ENCODE measurements around the gene GRIP1. TPM values are rescaled to one million over a fixed set of nuclear protein-coding genes. Genes with fewer than 3 reads are reported as not detected.

GRIP1 gene
- polyA plus RNA-seq, 2 donors: 1.5 to 2.4 TPM

DNA sequence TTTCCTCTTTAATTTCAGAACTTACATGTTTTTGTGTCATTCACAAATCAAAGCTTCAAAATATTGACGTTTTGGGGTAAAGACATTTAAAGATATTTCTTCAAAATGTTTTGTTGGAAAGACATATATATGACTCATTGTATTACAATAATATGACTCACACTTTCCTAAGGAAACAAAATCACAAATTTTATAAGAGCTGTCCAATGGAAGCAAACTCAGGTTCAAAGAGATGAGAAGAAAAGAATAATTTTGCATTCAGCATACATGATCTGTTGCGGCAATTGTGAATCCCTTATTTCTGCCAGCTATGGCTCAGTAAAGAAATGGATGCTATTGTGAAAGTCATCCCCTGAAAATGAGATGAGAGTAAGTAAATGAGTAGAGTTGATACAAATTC is 82.7 kb downstream of the GRIP1 start:
- Histone ChIP-seq H3K4me3 (ENCODE audit: low read depth in 1 of 2, low read length in 2 of 2) (no peak overlapping the region), H3K9me3 (ENCODE audit: control insufficient read depth in 2 of 2, insufficient read depth in 1 of 2, low read depth in 1 of 2, low read length in 1 of 2) (no peaks in the 10 kb centered on the region), H3K4me1 (ENCODE audit: control insufficient read depth in 2 of 2, insufficient read depth in 2 of 2, low read length in 1 of 2) (no peaks in the 10 kb centered on the region), H3K27me3 (ENCODE audit: control insufficient read depth in 1 of 2, insufficient read depth in 2 of 2, low read length in 2 of 2) (no peaks in the 10 kb centered on the region), H3K36me3 (ENCODE audit: control insufficient read depth in 2 of 2, insufficient read depth in 2 of 2, low read length in 1 of 2) (no peaks in the 10 kb centered on the region), H3K27ac (ENCODE audit: low read depth in 2 of 2, low read length in 1 of 2) (no peak overlapping the region)
- WGBS, 2 donors: 38 to 58% methylated on average over 2 of the region's 2 CpGs

DNA sequence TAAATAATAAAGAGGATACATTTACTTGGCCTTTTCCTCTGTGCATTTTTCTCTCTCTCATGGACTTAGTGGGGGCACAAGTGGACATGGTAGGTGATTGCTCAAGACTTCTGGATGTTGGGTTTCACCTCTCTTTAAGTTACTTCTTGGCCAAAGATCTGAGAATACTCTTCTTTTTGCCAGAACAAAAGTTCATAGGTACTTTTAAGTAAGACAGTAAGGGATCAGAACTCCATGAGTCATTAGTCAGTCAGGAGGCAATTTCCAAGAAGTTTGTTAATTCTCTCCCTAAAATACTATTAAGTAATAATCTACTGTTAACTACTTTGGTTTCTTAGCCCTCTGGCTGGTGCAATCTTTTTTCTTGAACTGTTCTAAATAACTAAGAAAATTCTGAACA is 84.2 kb downstream of the GRIP1 start:
- H3K4me3 ChIP-seq (ENCODE audit: low read depth in 1 of 2, low read length in 2 of 2): no peak overlapping the region
- no peak overlapping the region for H3K27ac ChIP-seq (ENCODE audit: low read depth in 2 of 2, low read length in 1 of 2)
- no peaks in the 10 kb centered on the region for H3K27me3 ChIP-seq (ENCODE audit: control insufficient read depth in 1 of 2, insufficient read depth in 2 of 2, low read length in 2 of 2)
- no peaks in the 10 kb centered on the region for H3K36me3 ChIP-seq (ENCODE audit: control insufficient read depth in 2 of 2, insufficient read depth in 2 of 2, low read length in 1 of 2)
- no peaks in the 10 kb centered on the region for H3K4me1 ChIP-seq (ENCODE audit: control insufficient read depth in 2 of 2, insufficient read depth in 2 of 2, low read length in 1 of 2)
- no peaks in the 10 kb centered on the region for H3K9me3 ChIP-seq (ENCODE audit: control insufficient read depth in 2 of 2, insufficient read depth in 1 of 2, low read depth in 1 of 2, low read length in 1 of 2)

DNA sequence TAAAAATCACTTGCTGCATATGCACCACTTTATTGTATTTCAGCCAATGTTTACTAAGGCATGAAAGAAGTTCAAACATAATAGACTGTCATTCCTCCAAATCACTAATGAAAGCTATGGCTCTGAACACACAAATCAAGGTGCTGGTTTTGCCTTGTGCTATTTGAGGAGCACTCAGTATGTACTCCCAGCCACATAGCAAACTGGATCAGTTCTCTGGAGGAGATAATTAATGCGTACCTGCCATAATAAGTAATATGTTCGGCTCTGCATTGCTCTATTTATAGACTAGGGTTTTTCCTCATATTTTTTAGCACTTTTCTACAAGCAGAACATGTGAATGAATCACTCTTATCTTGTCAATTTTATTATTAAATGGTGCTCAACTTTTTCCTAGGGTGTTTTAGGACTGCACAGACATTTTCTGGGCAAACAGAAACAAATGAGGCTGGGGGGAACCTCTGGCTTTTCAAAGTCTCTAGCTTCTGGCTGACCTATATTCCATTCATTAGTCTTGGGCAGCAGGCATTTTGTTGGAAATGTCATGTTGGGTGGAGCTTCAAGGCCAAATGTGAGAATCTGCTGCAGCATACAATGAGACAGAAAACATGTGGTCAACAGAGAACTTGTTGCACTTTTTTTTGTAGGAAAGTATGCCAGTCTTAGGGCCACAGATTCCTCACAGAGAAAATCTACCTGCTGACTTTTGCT is 88.4 kb downstream of the GRIP1 start:
- no peaks in the 10 kb centered on the region for H3K27me3 ChIP-seq (ENCODE audit: control insufficient read depth in 1 of 2, insufficient read depth in 2 of 2, low read length in 2 of 2)

DNA sequence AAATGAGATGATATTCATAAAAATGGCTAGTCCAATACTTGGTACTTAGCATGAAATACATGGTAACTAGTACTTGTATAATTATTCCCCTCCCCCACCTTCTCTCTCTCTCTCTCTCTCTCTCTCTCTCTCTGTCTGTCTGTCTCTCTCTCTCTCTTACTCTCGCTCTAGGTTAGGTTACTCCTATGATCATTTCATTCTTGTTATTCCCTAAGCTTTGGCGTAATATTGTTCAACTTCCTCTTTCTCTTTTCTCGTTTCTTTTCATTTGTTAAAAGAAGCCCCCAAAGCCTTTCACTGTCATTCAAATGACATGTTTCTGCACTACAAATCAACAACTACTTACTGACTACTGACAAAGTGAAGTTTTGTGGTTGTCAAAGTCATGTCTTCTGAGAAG is 89.8 kb downstream of the GRIP1 start:
- WGBS, 2 donors: 83 to 87% methylated on average over 3 of the region's 3 CpGs
- Histone ChIP-seq H3K4me3 (ENCODE audit: low read depth in 1 of 2, low read length in 2 of 2) (no peak overlapping the region), H3K27ac (ENCODE audit: low read depth in 2 of 2, low read length in 1 of 2) (no peak overlapping the region), H3K36me3 (ENCODE audit: control insufficient read depth in 2 of 2, insufficient read depth in 2 of 2, low read length in 1 of 2) (no peaks in the 10 kb centered on the region), H3K4me1 (ENCODE audit: control insufficient read depth in 2 of 2, insufficient read depth in 2 of 2, low read length in 1 of 2) (no peaks in the 10 kb centered on the region), H3K9me3 (ENCODE audit: control insufficient read depth in 2 of 2, insufficient read depth in 1 of 2, low read depth in 1 of 2, low read length in 1 of 2) (no peaks in the 10 kb centered on the region), H3K27me3 (ENCODE audit: control insufficient read depth in 1 of 2, insufficient read depth in 2 of 2, low read length in 2 of 2) (no peaks in the 10 kb centered on the region)

More for the DNA sequence above, 88.4 kb downstream of the GRIP1 start:
- Histone ChIP-seq H3K4me3 (ENCODE audit: low read depth in 1 of 2, low read length in 2 of 2) (no peak overlapping the region), H3K4me1 (ENCODE audit: control insufficient read depth in 2 of 2, insufficient read depth in 2 of 2, low read length in 1 of 2) (no peaks in the 10 kb centered on the region), H3K36me3 (ENCODE audit: control insufficient read depth in 2 of 2, insufficient read depth in 2 of 2, low read length in 1 of 2) (no peaks in the 10 kb centered on the region), H3K9me3 (ENCODE audit: control insufficient read depth in 2 of 2, insufficient read depth in 1 of 2, low read depth in 1 of 2, low read length in 1 of 2) (no peaks in the 10 kb centered on the region), H3K27ac (ENCODE audit: low read depth in 2 of 2, low read length in 1 of 2) (no peak overlapping the region)
- 43 to 62% methylated on average over 2 of the region's 2 CpGs for WGBS, 2 donors

DNA sequence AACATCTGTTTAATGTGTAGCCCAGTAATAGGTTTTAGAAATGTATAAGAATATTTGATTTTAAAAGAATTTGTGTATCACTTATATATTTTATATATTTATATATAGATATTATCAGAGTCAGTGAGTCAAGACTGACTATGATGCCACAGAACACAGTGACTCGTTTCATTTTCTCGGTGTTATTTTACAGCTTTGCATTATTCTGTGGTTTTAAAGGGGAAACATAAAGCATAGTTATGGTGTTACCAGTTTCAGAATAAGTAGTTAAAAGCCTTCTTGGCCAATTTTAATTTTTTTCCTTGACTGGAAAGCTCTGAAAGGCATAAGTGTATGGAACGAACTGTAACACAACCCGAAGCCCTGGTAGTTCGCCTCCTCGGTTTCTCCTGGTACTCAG is 91.0 kb downstream of the GRIP1 start:
- H3K27me3 ChIP-seq (ENCODE audit: control insufficient read depth in 1 of 2, insufficient read depth in 2 of 2, low read length in 2 of 2): no peaks in the 10 kb centered on the region
- WGBS, 2 donors: 79% methylated on average over 6 of the region's 6 CpGs
- no peaks in the 10 kb centered on the region for H3K9me3 ChIP-seq (ENCODE audit: control insufficient read depth in 2 of 2, insufficient read depth in 1 of 2, low read depth in 1 of 2, low read length in 1 of 2)
- H3K4me1 ChIP-seq (ENCODE audit: control insufficient read depth in 2 of 2, insufficient read depth in 2 of 2, low read length in 1 of 2): no peaks in the 10 kb centered on the region
- H3K27ac ChIP-seq (ENCODE audit: low read depth in 2 of 2, low read length in 1 of 2): no peak overlapping the region
- no peaks in the 10 kb centered on the region for H3K36me3 ChIP-seq (ENCODE audit: control insufficient read depth in 2 of 2, insufficient read depth in 2 of 2, low read length in 1 of 2)
- no peak overlapping the region for H3K4me3 ChIP-seq (ENCODE audit: low read depth in 1 of 2, low read length in 2 of 2)

DNA sequence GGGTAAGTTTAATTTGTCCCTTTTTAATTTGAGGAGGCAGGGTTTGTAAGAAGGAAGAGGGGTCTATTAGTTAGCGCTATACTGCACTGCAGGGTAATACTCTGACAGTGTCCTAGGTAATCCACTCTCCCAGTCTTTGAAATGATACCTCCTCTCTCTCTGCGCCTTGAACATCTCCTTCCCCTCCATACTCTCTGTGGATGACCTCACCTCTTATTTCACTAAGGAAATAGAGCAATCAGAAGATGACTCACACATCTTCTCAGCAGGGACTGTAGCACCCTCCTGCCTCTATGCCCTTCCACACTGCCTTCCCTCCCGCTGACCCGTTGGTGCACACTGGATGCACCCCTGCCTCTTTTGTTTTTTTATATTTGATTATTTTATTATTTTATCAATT is 94.2 kb downstream of the GRIP1 start:
- H3K4me3 ChIP-seq (ENCODE audit: low read depth in 1 of 2, low read length in 2 of 2): no peak overlapping the region
- WGBS, 2 donors: 94 to 97% methylated on average over 4 of the region's 4 CpGs
- H3K27me3 ChIP-seq (ENCODE audit: control insufficient read depth in 1 of 2, insufficient read depth in 2 of 2, low read length in 2 of 2): no peaks in the 10 kb centered on the region
- no peaks in the 10 kb centered on the region for H3K36me3 ChIP-seq (ENCODE audit: control insufficient read depth in 2 of 2, insufficient read depth in 2 of 2, low read length in 1 of 2)
- no peaks in the 10 kb centered on the region for H3K9me3 ChIP-seq (ENCODE audit: control insufficient read depth in 2 of 2, insufficient read depth in 1 of 2, low read depth in 1 of 2, low read length in 1 of 2)
- H3K27ac ChIP-seq (ENCODE audit: low read depth in 2 of 2, low read length in 1 of 2): no peak overlapping the region
- no peaks in the 10 kb centered on the region for H3K4me1 ChIP-seq (ENCODE audit: control insufficient read depth in 2 of 2, insufficient read depth in 2 of 2, low read length in 1 of 2)

DNA sequence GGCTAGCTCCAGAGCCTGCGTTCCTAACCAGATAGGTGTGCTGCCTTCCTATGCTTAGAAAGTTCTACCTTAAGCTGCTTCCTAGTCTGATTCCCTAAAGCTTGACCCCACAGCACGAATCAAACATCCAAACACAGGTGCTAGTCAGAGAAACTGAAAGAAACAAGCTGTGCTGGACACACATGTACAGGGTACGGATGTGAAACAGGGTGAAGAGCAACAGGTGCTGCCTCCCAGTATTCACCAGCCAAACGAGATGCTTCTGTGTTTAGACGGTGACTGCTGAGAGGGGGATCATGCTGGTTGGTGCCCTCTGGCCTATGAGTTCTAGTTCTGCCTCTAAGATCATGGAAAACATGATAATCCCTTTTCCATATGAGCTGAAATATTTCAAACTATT is 105.3 kb downstream of the GRIP1 start:
- WGBS, 2 donors: 79 to 85% methylated on average over 5 of the region's 5 CpGs
- Histone ChIP-seq H3K4me1 (ENCODE audit: control insufficient read depth in 2 of 2, insufficient read depth in 2 of 2, low read length in 1 of 2) (no peaks in the 10 kb centered on the region), H3K27ac (ENCODE audit: low read depth in 2 of 2, low read length in 1 of 2) (no peak overlapping the region), H3K4me3 (ENCODE audit: low read depth in 1 of 2, low read length in 2 of 2) (no peak overlapping the region), H3K36me3 (ENCODE audit: control insufficient read depth in 2 of 2, insufficient read depth in 2 of 2, low read length in 1 of 2) (no peaks in the 10 kb centered on the region), H3K27me3 (ENCODE audit: control insufficient read depth in 1 of 2, insufficient read depth in 2 of 2, low read length in 2 of 2) (no peaks in the 10 kb centered on the region), H3K9me3 (ENCODE audit: control insufficient read depth in 2 of 2, insufficient read depth in 1 of 2, low read depth in 1 of 2, low read length in 1 of 2) (no peaks in the 10 kb centered on the region)

DNA sequence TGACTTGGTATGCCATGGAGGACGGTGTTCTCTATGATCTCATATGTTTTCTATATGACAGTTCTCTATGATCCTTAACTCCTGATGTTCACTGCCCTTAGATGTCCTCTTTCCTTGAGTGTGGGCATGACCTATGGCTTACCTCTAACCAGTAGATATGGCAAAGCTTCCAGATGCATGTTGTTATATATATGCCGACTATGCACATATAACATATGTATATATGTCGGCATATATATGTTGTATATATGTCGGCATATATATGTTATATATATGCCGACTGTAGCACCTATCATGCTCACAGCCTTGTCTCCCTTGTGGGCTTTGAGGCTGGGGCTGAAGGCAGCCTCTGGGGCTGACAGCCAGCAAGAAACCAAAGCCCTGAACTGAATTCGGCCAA is 106.0 kb downstream of the GRIP1 start:
- WGBS, 2 donors: 97% methylated on average over 6 of the region's 6 CpGs
- Histone ChIP-seq H3K4me3 (ENCODE audit: low read depth in 1 of 2, low read length in 2 of 2) (no peak overlapping the region), H3K27ac (ENCODE audit: low read depth in 2 of 2, low read length in 1 of 2) (no peak overlapping the region), H3K9me3 (ENCODE audit: control insufficient read depth in 2 of 2, insufficient read depth in 1 of 2, low read depth in 1 of 2, low read length in 1 of 2) (no peaks in the 10 kb centered on the region), H3K27me3 (ENCODE audit: control insufficient read depth in 1 of 2, insufficient read depth in 2 of 2, low read length in 2 of 2) (no peaks in the 10 kb centered on the region), H3K4me1 (ENCODE audit: control insufficient read depth in 2 of 2, insufficient read depth in 2 of 2, low read length in 1 of 2) (no peaks in the 10 kb centered on the region), H3K36me3 (ENCODE audit: control insufficient read depth in 2 of 2, insufficient read depth in 2 of 2, low read length in 1 of 2) (no peaks in the 10 kb centered on the region)

DNA sequence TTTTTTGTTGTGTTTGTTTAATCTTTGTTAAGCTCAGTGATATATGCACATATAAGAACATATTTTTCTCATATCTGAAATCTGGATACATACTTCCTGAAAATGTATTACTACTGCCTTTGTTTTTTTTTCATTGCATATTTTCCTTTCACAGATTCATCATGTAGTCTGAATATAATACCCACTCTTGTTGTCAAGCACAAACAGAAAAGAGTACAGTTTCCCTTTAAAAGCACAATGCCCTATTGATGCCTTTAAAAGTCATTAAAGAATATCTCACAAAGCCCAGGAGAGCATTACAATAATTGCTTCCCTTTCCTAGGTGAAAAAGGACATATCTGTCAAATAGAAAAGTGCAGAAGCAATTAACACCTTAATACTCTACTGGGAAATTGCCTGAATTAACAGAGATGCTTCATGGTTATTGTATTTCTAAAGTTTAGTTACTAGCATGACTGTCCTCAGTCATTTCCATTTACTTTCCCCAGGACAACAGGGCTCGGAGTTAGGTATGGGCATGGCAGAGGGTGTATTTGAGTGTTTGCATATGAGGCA is 107.4 kb downstream of the GRIP1 start:
- H3K27me3 ChIP-seq (ENCODE audit: control insufficient read depth in 1 of 2, insufficient read depth in 2 of 2, low read length in 2 of 2): no peaks in the 10 kb centered on the region
- no peak overlapping the region for H3K27ac ChIP-seq (ENCODE audit: low read depth in 2 of 2, low read length in 1 of 2)
- WGBS, 2 donors: 88 to 89% methylated on average over 1 of the region's 1 CpG
- no peaks in the 10 kb centered on the region for H3K36me3 ChIP-seq (ENCODE audit: control insufficient read depth in 2 of 2, insufficient read depth in 2 of 2, low read length in 1 of 2)
- H3K4me1 ChIP-seq (ENCODE audit: control insufficient read depth in 2 of 2, insufficient read depth in 2 of 2, low read length in 1 of 2): no peaks in the 10 kb centered on the region
- no peaks in the 10 kb centered on the region for H3K9me3 ChIP-seq (ENCODE audit: control insufficient read depth in 2 of 2, insufficient read depth in 1 of 2, low read depth in 1 of 2, low read length in 1 of 2)
- no peak overlapping the region for H3K4me3 ChIP-seq (ENCODE audit: low read depth in 1 of 2, low read length in 2 of 2)

DNA sequence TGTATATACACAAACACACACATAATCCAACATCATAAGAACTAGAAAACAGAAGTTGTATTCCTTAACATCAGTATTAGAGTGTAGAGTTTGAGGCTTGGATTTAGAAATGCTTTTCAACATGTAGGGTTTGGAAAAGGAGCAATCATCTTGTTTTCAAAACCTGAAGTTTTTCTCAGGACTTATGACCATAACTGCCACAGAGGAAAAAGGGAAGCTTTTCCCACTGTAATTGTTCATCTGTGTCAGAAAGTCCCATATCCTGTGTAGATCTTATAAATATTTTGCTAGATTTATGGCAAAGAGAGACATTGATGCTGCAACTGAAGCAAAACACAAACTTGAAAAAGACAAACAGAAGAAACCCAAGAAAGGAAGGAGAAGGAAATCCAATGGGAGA is 115.7 kb downstream of the GRIP1 start:
- no peaks in the 10 kb centered on the region for H3K9me3 ChIP-seq (ENCODE audit: control insufficient read depth in 2 of 2, insufficient read depth in 1 of 2, low read depth in 1 of 2, low read length in 1 of 2)
- H3K36me3 ChIP-seq (ENCODE audit: control insufficient read depth in 2 of 2, insufficient read depth in 2 of 2, low read length in 1 of 2): no peaks in the 10 kb centered on the region
- H3K27me3 ChIP-seq (ENCODE audit: control insufficient read depth in 1 of 2, insufficient read depth in 2 of 2, low read length in 2 of 2): no peaks in the 10 kb centered on the region
- no peak overlapping the region for H3K4me3 ChIP-seq (ENCODE audit: low read depth in 1 of 2, low read length in 2 of 2)
- H3K27ac ChIP-seq (ENCODE audit: low read depth in 2 of 2, low read length in 1 of 2): no peak overlapping the region
- no peaks in the 10 kb centered on the region for H3K4me1 ChIP-seq (ENCODE audit: control insufficient read depth in 2 of 2, insufficient read depth in 2 of 2, low read length in 1 of 2)

Measured in esophagus (tissue), 2 donors.